Neural progenitor cell (in vitro differentiated cells): ENCODE results near the gene SRPK1.

Experiments used
- EZH2phosphoT487 ChIP-seq: fragments of 200-600 bp; sonication (generic); IDR thresholded peaks from 2 replicates; pipeline ENCODE4 v1.6.1; 2017; ENCODE audit warnings: antibody characterized with exemption
- TF ChIP-seq, protein P1 (sequence below): fragments of 200-600 bp; sonication (generic); IDR thresholded peaks from 2 replicates; pipeline ENCODE4 v1.5.1; 2017; ENCODE audit warnings: antibody characterized with exemption, mild to moderate bottlenecking

DNA sequence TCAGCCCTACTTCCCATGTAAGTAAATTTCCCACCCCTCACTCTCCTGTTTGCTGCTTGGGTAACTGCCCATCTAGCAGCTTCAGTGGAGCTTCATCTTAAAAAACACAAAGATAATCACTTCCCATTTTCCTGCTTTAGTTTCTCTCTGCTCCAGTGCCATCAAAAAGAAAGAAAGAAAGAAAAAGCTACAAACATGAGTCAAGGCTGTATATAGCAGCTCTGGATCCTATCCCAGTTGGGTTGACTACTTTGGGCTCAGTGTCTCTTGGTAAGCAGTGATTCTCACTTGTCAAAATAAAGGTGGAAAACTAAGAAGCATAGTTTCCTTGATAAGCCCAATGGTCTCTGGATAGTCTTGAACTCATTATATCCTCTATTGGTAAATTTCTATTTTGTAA lies 48.7 kb upstream of the SRPK1 start:
- TF ChIP-seq, protein P1, sequence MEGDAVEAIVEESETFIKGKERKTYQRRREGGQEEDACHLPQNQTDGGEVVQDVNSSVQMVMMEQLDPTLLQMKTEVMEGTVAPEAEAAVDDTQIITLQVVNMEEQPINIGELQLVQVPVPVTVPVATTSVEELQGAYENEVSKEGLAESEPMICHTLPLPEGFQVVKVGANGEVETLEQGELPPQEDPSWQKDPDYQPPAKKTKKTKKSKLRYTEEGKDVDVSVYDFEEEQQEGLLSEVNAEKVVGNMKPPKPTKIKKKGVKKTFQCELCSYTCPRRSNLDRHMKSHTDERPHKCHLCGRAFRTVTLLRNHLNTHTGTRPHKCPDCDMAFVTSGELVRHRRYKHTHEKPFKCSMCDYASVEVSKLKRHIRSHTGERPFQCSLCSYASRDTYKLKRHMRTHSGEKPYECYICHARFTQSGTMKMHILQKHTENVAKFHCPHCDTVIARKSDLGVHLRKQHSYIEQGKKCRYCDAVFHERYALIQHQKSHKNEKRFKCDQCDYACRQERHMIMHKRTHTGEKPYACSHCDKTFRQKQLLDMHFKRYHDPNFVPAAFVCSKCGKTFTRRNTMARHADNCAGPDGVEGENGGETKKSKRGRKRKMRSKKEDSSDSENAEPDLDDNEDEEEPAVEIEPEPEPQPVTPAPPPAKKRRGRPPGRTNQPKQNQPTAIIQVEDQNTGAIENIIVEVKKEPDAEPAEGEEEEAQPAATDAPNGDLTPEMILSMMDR = no peak
- no peak for TF ChIP-seq EZH2phosphoT487
